HL-60 (cell line): ENCODE measurements around the gene RPA1.

Source experiments
- DNase-seq, 2 experiments: peaks; one replicate each; pipeline ENCODE4 v3.0.0-alpha.2; 2010 to 2020; ENCODE audit warnings: low read depth in 1 of 2, low spot score in 1 of 2
- H3K27ac ChIP-seq: fragments of 250-450 bp; sonication (Bioruptor Pico); replicated peaks from 2 replicates; pipeline ENCODE4 v1.5.1; 2020; ENCODE audit warnings: mild to moderate bottlenecking, moderate library complexity
- H3K27me3 ChIP-seq: fragments of 250-450 bp; sonication (Bioruptor Pico); 2 replicates; pipeline ENCODE4 v1.5.1; 2021; ENCODE audit warnings: mild to moderate bottlenecking, moderate library complexity; ENCODE audit not compliant: insufficient read depth, poor library complexity, severe bottlenecking
- H3K4me3 ChIP-seq: replicated peaks from 2 replicates; pipeline ENCODE4 v1.5.1; 2011; ENCODE audit warnings: mild to moderate bottlenecking, control low read depth, low read length; ENCODE audit not compliant: insufficient read depth
- GABPA ChIP-seq: IDR thresholded peaks from 2 replicates; pipeline ENCODE4 v1.6.1; 2012; ENCODE audit warnings: low read depth
- POLR2AphosphoS5 ChIP-seq: IDR thresholded peaks from 2 replicates; pipeline ENCODE4 v1.6.1; 2012; ENCODE audit warnings: low read depth
- REST ChIP-seq: IDR thresholded peaks from 2 replicates; pipeline ENCODE4 v1.6.1; 2012; ENCODE audit warnings: low read depth; ENCODE audit not compliant: insufficient replicate concordance
- SPI1 ChIP-seq: IDR thresholded peaks from 2 replicates; pipeline ENCODE4 v1.6.1; 2012; ENCODE audit warnings: low read depth, mild to moderate bottlenecking, borderline replicate concordance
- TF ChIP-seq, protein P1 (sequence below): IDR thresholded peaks from one replicate; pipeline ENCODE4 v1.5.1; 2011; ENCODE audit warnings: low read length, control low read depth, inconsistent platforms; ENCODE audit not compliant: insufficient read depth

RPA1 gene

GRCh38 chr17:1916316-1916715 is 86.5 kb downstream of the RPA1 start:
- no peak for DNase-seq
- Histone ChIP-seq H3K27ac (no peak overlapping the region), H3K4me3 (no peak overlapping the region), H3K27me3 (no peaks in the 10 kb centered on the region)
- no peak for TF ChIP-seq REST
- TF ChIP-seq, protein P1, sequence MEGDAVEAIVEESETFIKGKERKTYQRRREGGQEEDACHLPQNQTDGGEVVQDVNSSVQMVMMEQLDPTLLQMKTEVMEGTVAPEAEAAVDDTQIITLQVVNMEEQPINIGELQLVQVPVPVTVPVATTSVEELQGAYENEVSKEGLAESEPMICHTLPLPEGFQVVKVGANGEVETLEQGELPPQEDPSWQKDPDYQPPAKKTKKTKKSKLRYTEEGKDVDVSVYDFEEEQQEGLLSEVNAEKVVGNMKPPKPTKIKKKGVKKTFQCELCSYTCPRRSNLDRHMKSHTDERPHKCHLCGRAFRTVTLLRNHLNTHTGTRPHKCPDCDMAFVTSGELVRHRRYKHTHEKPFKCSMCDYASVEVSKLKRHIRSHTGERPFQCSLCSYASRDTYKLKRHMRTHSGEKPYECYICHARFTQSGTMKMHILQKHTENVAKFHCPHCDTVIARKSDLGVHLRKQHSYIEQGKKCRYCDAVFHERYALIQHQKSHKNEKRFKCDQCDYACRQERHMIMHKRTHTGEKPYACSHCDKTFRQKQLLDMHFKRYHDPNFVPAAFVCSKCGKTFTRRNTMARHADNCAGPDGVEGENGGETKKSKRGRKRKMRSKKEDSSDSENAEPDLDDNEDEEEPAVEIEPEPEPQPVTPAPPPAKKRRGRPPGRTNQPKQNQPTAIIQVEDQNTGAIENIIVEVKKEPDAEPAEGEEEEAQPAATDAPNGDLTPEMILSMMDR, result no peak
- no peak for TF ChIP-seq SPI1
- TF ChIP-seq GABPA, result no peak
- TF ChIP-seq POLR2AphosphoS5, result no peak

DNA sequence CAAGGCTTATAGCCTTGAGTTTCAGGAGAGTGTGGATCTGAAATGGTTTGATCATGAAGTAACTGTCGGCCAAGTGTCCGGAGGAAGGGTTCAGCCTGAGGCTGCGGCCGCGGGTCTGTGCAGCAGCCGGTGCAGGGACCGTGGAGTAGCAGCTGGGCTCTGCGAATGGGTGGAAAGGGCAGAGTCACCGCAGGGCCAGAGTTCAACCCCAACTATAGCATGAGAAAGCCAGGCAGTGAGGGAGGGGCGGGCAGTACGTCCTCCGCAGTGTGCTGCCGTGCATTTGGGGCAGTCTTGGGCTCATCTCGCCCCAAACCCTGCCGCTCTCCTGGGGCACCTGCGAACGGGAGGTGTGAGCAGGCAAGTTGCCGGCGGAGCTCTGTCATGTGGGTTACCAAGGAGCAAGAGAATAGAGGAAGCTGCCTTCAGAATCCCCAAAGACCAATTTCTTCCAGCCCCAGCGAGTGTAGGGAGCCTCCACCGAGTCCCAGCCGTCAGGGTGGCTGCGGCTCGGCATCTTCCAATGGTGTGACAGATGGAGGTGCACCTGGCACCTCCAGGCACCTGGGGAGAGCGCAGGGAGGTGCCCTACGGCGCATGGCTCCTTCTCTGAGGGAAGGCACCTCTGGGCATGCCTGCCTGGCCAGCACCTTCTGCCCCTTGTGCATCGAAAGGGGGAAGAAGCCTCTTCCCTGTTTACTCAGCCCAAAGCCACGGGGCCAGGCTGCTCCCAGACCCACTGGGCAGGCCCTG is 87.3 kb downstream of the RPA1 start:
- Histone ChIP-seq H3K4me3 (no peak overlapping the region), H3K27me3 (no peaks in the 10 kb centered on the region), H3K27ac (no peak overlapping the region)
- DNase-seq, result no peak
- no peak for TF ChIP-seq GABPA
- TF ChIP-seq, protein P1, result no peak
- no peak for TF ChIP-seq SPI1
- no peak for TF ChIP-seq POLR2AphosphoS5
- no peak for TF ChIP-seq REST

DNA sequence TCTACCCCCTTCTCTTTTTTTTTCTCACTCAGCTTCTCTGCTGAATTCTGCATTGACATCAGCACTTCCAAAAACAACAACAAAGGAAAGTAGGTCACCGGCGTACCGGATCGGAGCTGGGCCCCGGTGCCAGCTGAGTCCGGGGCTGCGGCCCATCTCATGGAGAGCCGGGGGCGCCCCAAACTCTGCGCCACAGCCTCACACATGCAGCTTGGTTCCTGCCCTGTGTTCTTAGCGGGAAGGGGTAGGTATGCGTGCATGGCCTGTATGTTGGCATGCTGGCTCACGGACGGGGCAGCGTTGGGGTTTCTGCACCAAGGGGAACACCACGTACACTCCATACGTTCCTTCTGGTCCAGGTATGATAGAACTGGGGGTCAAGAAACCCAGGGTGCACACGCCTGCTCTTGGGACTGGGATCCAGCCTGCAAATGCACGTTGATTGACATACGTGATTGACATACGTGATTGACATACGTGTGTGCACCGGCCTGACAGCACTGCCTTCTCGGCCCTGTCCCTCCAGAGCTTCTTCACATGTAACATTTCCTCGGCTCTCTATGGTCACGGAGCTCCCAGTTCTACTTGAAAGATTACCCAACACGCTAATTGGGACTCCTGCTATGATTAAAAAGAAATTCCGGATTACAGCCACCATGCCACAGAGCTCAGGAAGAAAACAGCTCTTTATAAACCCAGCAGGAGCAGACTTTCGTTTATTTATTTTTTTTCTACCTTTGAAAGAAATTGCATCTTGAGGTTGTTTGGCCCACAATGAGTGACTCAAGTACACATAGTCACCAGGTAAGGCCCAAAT is 88.7 kb downstream of the RPA1 start:
- TF ChIP-seq, protein P1, result no peak
- no peak for TF ChIP-seq GABPA
- TF ChIP-seq POLR2AphosphoS5, result no peak
- no peak for TF ChIP-seq REST
- no peak for TF ChIP-seq SPI1
- no peaks in the 10 kb centered on the region for H3K27me3 ChIP-seq
- H3K4me3 ChIP-seq, result no peak overlapping the region
- DNase-seq, result no peak
- no peak overlapping the region for H3K27ac ChIP-seq
